Epithelial cell of esophagus (primary cell): ENCODE measurements around the gene PLS1.

Experiments
- DNase-seq: peaks from one replicate; pipeline ENCODE4 v3.0.0; 2010; ENCODE audit warnings: low read depth
- H3K4me3 ChIP-seq: 2 replicates; pipeline ENCODE4 v1.5.1; 2011; ENCODE audit warnings: mild to moderate bottlenecking, low read length, control low read depth
- TF ChIP-seq, protein P1 (sequence below): IDR thresholded peaks from 2 replicates; pipeline ENCODE4 v1.5.1; 2011; ENCODE audit warnings: low read depth, mild to moderate bottlenecking, low read length, control low read depth, inconsistent platforms; ENCODE audit not compliant: insufficient read depth; ENCODE audit errors: missing control alignments

PLS1 gene

DNA sequence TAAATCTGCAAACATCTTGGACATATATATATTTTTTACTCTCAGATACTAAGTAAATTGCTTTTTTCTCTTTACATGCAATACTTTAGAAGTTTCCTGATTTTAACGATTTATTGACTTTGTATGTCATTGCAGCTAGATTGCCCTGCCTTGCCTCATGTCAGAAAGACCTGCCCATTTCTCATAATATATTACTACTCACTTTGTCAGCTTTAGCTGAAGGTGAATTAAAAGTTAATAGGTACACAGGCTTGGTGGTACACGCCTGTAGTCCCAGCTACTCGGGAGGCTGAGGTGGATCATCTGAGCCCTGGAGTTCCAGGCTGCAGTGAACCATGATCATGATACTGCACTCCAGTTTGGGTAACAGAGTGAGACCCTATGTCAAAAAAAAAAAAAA lies 52.8 kb downstream of the PLS1 start:
- no peak for DNase-seq
- no peak overlapping the region for H3K4me3 ChIP-seq
- TF ChIP-seq, protein P1, sequence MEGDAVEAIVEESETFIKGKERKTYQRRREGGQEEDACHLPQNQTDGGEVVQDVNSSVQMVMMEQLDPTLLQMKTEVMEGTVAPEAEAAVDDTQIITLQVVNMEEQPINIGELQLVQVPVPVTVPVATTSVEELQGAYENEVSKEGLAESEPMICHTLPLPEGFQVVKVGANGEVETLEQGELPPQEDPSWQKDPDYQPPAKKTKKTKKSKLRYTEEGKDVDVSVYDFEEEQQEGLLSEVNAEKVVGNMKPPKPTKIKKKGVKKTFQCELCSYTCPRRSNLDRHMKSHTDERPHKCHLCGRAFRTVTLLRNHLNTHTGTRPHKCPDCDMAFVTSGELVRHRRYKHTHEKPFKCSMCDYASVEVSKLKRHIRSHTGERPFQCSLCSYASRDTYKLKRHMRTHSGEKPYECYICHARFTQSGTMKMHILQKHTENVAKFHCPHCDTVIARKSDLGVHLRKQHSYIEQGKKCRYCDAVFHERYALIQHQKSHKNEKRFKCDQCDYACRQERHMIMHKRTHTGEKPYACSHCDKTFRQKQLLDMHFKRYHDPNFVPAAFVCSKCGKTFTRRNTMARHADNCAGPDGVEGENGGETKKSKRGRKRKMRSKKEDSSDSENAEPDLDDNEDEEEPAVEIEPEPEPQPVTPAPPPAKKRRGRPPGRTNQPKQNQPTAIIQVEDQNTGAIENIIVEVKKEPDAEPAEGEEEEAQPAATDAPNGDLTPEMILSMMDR = no peak

DNA sequence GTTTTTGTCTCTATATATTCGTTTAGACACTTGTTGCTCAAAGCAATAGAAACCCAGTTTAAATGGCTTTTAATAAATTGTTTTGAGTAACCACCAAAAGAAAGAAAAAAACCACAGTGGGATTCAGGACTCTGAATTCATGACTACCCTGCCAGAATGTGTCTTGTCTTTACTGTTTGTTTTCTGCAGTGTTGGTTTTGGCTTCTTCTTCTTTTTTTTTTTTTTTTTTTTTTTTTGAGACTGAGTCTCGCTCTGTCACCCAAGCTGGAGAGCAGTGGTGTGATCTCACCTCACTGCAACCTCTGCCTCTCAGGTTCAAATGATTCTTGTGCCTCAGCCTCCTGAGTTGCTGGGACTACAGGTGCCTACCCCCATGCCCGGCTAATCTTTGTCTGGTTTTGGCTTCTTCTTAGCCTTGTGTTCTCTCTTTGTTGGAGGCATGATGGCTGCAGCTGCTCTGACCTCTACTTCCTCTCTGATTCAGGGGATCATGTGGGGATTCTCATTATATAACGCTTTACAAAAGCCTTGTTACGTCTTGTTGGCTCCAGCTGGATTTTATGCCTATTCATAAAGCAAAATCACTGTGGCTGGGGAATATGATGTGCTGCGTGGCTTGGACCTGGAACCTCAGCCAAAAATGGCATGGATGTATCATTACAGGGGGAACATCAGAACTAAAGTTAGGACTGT lies 54.0 kb downstream of the PLS1 start:
- TF ChIP-seq, protein P1 = no peak
- no peak overlapping the region for H3K4me3 ChIP-seq
- no peak for DNase-seq

DNA sequence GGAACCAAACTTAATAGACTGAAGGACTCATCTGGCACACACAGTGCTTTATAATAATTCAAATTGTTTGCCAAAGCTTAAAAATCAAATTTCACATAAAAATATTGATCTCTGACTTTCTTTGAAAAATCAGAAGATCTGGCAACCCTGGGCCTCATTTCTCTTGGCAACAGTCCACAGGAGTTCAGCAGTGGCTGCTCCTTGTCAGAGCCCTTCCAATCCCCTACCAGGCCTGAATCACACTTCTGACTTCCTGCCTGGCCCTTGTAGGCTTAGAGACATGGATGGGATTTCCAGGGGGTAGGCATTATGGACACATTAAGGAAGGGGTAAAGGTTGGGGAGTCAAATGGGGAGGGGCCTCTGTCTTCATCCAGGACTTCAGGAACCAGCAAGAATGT lies 55.5 kb downstream of the PLS1 start:
- DNase-seq = no peak
- TF ChIP-seq, protein P1 = no peak
- H3K4me3 ChIP-seq = no peak overlapping the region

DNA sequence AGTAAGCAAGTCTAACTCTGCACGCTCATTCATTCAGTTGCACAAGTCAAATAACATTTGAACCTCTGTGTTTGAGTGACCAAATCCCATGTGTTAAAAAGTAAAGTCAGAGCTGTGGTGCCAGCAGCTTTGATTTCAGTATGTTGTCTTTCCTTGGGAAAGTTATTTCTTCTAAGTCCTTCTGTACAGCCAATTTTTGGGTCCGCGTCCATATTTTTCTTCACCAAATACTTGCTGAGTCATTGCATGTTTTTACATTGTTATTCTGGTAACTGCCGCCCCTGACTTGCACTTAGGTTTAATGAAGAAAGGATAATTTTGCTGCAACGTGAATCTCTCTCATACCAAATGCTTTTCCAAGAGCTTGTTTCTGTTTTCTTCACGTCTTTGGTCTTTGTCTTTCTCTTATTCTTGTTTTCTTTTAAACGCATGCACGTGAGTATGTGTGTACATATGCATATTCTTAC lies 56.7 kb downstream of the PLS1 start:
- DNase-seq = no peak
- no peak overlapping the region for H3K4me3 ChIP-seq
- TF ChIP-seq, protein P1 = no peak

DNA sequence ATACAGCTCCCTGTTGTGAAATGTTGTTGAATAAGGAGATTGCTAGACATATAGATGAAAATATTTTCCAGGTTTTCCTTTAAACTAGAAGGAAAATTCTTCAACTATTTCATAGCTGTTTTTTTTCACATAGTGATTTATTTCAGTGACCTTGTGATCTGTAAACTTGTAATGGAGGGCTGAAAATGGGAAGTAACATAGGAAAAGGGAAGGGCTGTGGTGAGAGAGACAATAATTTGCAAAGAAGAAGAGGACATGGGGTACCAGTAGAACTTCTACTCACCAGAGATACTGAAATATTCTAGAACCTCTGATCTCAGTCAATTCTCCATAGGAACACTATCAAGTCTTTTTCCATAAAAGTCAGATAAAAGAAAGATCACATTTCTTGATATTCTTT lies 60.4 kb downstream of the PLS1 start:
- DNase-seq = no peak
- H3K4me3 ChIP-seq = no peak overlapping the region
- TF ChIP-seq, protein P1 = no peak

DNA sequence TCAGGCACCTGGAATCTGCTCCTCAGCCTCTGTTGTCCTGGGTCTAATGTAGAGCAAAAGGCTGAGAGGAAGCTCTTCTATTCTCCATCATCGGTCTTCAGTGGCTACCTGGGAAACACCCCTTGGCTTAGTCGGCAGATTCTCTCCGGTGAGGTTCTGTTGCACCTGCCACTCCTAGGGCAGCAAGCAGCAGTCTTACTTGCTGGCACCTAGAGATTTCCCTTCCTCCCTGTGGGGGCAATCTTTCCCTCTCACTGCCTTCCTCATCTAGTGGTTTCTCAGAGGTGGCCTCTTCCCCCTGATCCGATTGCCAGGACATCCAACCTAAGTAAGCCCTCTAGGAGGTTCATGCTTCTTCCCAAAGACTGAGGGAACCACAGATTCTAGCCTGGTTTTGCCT lies 60.8 kb downstream of the PLS1 start:
- TF ChIP-seq, protein P1 = no peak
- DNase-seq = no peak
- no peak overlapping the region for H3K4me3 ChIP-seq

DNA sequence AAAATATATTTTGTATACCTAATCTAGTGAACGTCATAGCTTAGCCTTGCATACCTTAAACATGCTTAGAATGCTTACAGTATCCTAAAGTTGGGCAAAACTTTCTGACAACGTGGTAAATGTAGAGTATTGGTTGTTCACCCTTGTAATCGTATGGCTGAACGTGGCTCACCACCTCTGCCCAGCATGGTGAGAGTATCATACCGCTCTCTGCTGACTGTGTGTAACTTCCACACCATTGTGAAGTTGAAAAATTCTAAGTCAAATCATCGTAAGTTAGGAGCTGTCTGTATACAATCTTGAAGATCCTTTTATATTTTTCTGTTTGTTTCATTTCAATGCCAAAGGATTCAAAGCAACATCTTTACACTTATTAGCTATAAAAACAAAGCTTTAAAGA lies 64.2 kb downstream of the PLS1 start:
- no peak overlapping the region for H3K4me3 ChIP-seq
- no peak for DNase-seq
- TF ChIP-seq, protein P1 = no peak
